Spleen (tissue), 7 donors: ENCODE measurements around the gene C1orf115.
"Not testable (repeated sequence)": the region's sequence is repeated elsewhere in the genome, so short reads cannot be mapped to it uniquely, and the experiment has no call there.

Experiments
- CTCF ChIP-seq, 11 experiments: fragments of 200-600 bp in 7 of 11; fragments of 450-650 bp in 4 of 11; sonication (generic) in 4 of 11; IDR thresholded peaks in 8 of 11; conservative IDR thresholded peaks in 3 of 11; 1 replicate in 7 of 11; 2 replicates in 4 of 11; pipeline versions ENCODE4 v1.4.0 to v1.8.0; 2016 to 2021; ENCODE audit warnings: antibody characterized with exemption in 11 of 11, inconsistent platforms in 4 of 11, mild to moderate bottlenecking in 1 of 11
- POLR2A ChIP-seq, 3 donors: fragments of 450-650 bp; IDR thresholded peaks; one replicate each; pipeline ENCODE4 v1.5.1; 2017; ENCODE audit warnings: antibody characterized with exemption in 3 of 3, mild to moderate bottlenecking in 1 of 3
- donor health status: DM: no; HTN: no; CAD: no; lungs with moderate emphysema.
- donor health status: DM: no; HTN: no; CAD: no.
- donor health status: DM: no; HTN: no; CAD: no.

GRCh38 chr1:220683716-220684115 is 6.4 kb upstream of the C1orf115 start:
- not testable (repeated sequence) for TF ChIP-seq CTCF (IDR thresholded peaks at IDR 0.05 in 8 of 11, conservative IDR thresholded peaks at IDR 0.05 in 3 of 11); POLR2A (IDR thresholded peaks at IDR 0.05)
